Neural cell (in vitro differentiated cells): Measurements from ENCODE around the gene CD2AP. TPM values are rescaled to one million over a fixed set of nuclear protein-coding genes. Genes with fewer than 3 reads are reported as not detected.

Experiments used
- H2AFZ ChIP-seq: fragments of 200-600, 300-800 bp; sonication (generic), shearing (Covaris generic); 2 replicates; pipeline ENCODE4 v1.6.0; 2014; ENCODE audit warnings: low read depth, mild to moderate bottlenecking, antibody characterized with exemption, low read length, moderate library complexity
- H3F3A ChIP-seq: fragments of 200-600 bp; shearing (Covaris generic); 2 replicates; pipeline ENCODE4 v1.6.1; 2016; ENCODE audit warnings: mild to moderate bottlenecking, moderate library complexity, mixed read lengths, antibody characterized with exemption, low read length; ENCODE audit not compliant: insufficient read depth, poor library complexity, severe bottlenecking
- H3K27ac ChIP-seq: fragments of 200-600, 300-800 bp; sonication (generic), shearing (Covaris generic); 2 replicates; pipeline ENCODE4 v1.5.1; 2014; ENCODE audit warnings: mild to moderate bottlenecking, low read length, moderate library complexity
- H3K27me3 ChIP-seq: fragments of 300-800, 200-600 bp; sonication (generic), shearing (Covaris generic); 2 replicates; pipeline ENCODE4 v1.6.0; 2014; ENCODE audit warnings: mild to moderate bottlenecking, low read depth, low read length, moderate library complexity; ENCODE audit not compliant: insufficient read depth
- H3K36me3 ChIP-seq: fragments of 300-800, 200-600 bp; sonication (generic), shearing (Covaris generic); 2 replicates; pipeline ENCODE4 v1.5.1; 2014; ENCODE audit warnings: mild to moderate bottlenecking, antibody characterized with exemption, low read length, moderate library complexity; ENCODE audit not compliant: insufficient read depth
- H3K4me2 ChIP-seq: fragments of 300-800, 200-600 bp; sonication (generic), shearing (Covaris generic); 2 replicates; pipeline ENCODE4 v1.6.0; 2014; ENCODE audit warnings: mild to moderate bottlenecking, low read length
- H3K4me3 ChIP-seq: fragments of 300-800, 200-600 bp; sonication (generic), shearing (Covaris generic); 2 replicates; pipeline ENCODE4 v1.5.1; 2014; ENCODE audit warnings: mild to moderate bottlenecking, low read length, moderate library complexity
- H3K79me2 ChIP-seq: fragments of 200-600 bp; shearing (Covaris generic); replicated peaks from 2 replicates; pipeline ENCODE4 v1.6.0; 2014; ENCODE audit warnings: mild to moderate bottlenecking, low read length, moderate library complexity; ENCODE audit not compliant: insufficient read depth
- H3K9ac ChIP-seq: fragments of 300-800, 200-600 bp; sonication (generic), shearing (Covaris generic); 2 replicates; pipeline ENCODE4 v1.6.1; 2016; ENCODE audit warnings: mild to moderate bottlenecking, low read length, mixed read lengths
- H3K9me2 ChIP-seq: fragments of 200-600 bp; shearing (Covaris generic); 2 replicates; pipeline ENCODE4 v1.6.1; 2016; ENCODE audit warnings: mild to moderate bottlenecking, low read length, mixed read lengths; ENCODE audit not compliant: insufficient read depth
- H3K9me3 ChIP-seq: fragments of 200-600, 300-800 bp; sonication (generic), shearing (Covaris generic); 2 replicates; pipeline ENCODE4 v1.6.1; 2016; ENCODE audit warnings: mild to moderate bottlenecking, mixed run types, low read length, moderate library complexity, mixed read lengths
- H4K20me1 ChIP-seq: fragments of 200-600 bp; shearing (Covaris generic); 2 replicates; pipeline ENCODE4 v1.6.1; 2016; ENCODE audit warnings: mild to moderate bottlenecking, mixed run types; ENCODE audit not compliant: insufficient read depth
- EP300 ChIP-seq: fragments of 450-650 bp; conservative IDR thresholded peaks from 2 replicates; pipeline ENCODE4 v1.6.1; 2014; ENCODE audit warnings: antibody characterized with exemption, mild to moderate bottlenecking, moderate library complexity; ENCODE audit not compliant: poor library complexity, severe bottlenecking
- EZH2 ChIP-seq: fragments of 200-600, 300-800 bp; shearing (Covaris generic), sonication (generic); IDR thresholded peaks from 2 replicates; pipeline ENCODE4 v1.6.1; 2014; ENCODE audit warnings: antibody characterized with exemption, low read length, borderline replicate concordance, mild to moderate bottlenecking; ENCODE audit not compliant: insufficient read depth, poor library complexity, severe bottlenecking
- MXI1 ChIP-seq: fragments of 450-650 bp; conservative IDR thresholded peaks from 2 replicates; pipeline ENCODE4 v1.6.1; 2014; ENCODE audit warnings: antibody characterized with exemption, mild to moderate bottlenecking; ENCODE audit not compliant: poor library complexity, severe bottlenecking
- POLR2AphosphoS5 ChIP-seq: IDR thresholded peaks from 2 replicates; pipeline ENCODE4 v1.6.1; 2012
- RAD21 ChIP-seq: fragments of 450-650 bp; conservative IDR thresholded peaks from 2 replicates; pipeline ENCODE4 v1.6.1; 2014; ENCODE audit warnings: antibody characterized with exemption, mild to moderate bottlenecking, moderate library complexity
- SMC3 ChIP-seq: fragments of 450-650 bp; conservative IDR thresholded peaks from 2 replicates; pipeline ENCODE4 v1.6.1; 2014; ENCODE audit warnings: antibody characterized with exemption, mild to moderate bottlenecking, moderate library complexity; ENCODE audit not compliant: poor library complexity
- TAF1 ChIP-seq: IDR thresholded peaks from 2 replicates; pipeline ENCODE4 v1.6.1; 2012; ENCODE audit warnings: low read depth
- polyA plus RNA-seq: library from polyadenylated mRNA; depleted of rRNA; stranded (reverse); fragments of >200 nt; gene quantifications from 2 replicates; pipeline ENCODE4 v1.2.3, GENCODE V29; 2014
- TF ChIP-seq, protein P1 (sequence below): IDR thresholded peaks from 2 replicates; pipeline ENCODE4 v1.6.1; 2012; ENCODE audit warnings: borderline replicate concordance
- TF ChIP-seq, protein P2 (sequence below): fragments of 450-650 bp; IDR thresholded peaks from 2 replicates; pipeline ENCODE4 v1.5.1; 2014; ENCODE audit warnings: antibody characterized with exemption, mild to moderate bottlenecking, moderate library complexity; ENCODE audit not compliant: poor library complexity, severe bottlenecking

The CD2AP gene
- polyA plus RNA-seq, 1 donor from 2014 or later, result 16.8 TPM

DNA sequence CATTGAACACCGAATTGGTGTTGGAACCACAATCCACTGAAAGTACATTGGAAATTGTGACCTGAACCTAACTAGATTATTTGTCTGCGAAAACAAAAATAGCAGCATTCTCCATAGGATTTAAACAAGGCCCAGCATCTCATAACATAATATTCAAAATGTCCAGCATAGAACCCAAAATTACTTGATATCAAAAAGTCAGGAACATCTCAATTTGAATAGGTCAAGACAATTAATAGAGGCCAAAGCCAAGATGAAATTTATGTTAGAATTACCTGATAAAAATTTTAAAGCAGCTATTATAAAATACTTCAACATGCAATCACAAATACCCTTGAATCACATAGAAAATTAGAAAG is 42.4 kb upstream of the CD2AP start:
- no peak overlapping the region for H3K4me2 ChIP-seq
- H4K20me1 ChIP-seq, result no peaks in the 10 kb centered on the region
- no peak overlapping the region for H3K4me3 ChIP-seq
- H3K9ac ChIP-seq, result no peak overlapping the region
- no peaks in the 10 kb centered on the region for H3K79me2 ChIP-seq
- no peak overlapping the region for H2AFZ ChIP-seq
- TF ChIP-seq, protein P1, sequence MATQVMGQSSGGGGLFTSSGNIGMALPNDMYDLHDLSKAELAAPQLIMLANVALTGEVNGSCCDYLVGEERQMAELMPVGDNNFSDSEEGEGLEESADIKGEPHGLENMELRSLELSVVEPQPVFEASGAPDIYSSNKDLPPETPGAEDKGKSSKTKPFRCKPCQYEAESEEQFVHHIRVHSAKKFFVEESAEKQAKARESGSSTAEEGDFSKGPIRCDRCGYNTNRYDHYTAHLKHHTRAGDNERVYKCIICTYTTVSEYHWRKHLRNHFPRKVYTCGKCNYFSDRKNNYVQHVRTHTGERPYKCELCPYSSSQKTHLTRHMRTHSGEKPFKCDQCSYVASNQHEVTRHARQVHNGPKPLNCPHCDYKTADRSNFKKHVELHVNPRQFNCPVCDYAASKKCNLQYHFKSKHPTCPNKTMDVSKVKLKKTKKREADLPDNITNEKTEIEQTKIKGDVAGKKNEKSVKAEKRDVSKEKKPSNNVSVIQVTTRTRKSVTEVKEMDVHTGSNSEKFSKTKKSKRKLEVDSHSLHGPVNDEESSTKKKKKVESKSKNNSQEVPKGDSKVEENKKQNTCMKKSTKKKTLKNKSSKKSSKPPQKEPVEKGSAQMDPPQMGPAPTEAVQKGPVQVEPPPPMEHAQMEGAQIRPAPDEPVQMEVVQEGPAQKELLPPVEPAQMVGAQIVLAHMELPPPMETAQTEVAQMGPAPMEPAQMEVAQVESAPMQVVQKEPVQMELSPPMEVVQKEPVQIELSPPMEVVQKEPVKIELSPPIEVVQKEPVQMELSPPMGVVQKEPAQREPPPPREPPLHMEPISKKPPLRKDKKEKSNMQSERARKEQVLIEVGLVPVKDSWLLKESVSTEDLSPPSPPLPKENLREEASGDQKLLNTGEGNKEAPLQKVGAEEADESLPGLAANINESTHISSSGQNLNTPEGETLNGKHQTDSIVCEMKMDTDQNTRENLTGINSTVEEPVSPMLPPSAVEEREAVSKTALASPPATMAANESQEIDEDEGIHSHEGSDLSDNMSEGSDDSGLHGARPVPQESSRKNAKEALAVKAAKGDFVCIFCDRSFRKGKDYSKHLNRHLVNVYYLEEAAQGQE, result no peak
- TF ChIP-seq, protein P2, sequence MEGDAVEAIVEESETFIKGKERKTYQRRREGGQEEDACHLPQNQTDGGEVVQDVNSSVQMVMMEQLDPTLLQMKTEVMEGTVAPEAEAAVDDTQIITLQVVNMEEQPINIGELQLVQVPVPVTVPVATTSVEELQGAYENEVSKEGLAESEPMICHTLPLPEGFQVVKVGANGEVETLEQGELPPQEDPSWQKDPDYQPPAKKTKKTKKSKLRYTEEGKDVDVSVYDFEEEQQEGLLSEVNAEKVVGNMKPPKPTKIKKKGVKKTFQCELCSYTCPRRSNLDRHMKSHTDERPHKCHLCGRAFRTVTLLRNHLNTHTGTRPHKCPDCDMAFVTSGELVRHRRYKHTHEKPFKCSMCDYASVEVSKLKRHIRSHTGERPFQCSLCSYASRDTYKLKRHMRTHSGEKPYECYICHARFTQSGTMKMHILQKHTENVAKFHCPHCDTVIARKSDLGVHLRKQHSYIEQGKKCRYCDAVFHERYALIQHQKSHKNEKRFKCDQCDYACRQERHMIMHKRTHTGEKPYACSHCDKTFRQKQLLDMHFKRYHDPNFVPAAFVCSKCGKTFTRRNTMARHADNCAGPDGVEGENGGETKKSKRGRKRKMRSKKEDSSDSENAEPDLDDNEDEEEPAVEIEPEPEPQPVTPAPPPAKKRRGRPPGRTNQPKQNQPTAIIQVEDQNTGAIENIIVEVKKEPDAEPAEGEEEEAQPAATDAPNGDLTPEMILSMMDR, result no peak
- no peak for TF ChIP-seq TAF1
- TF ChIP-seq EZH2, result no peak
- no peak for TF ChIP-seq SMC3
- TF ChIP-seq EP300, result no peak
- no peak for TF ChIP-seq RAD21
- no peak for TF ChIP-seq POLR2AphosphoS5
- no peak for TF ChIP-seq MXI1
- no peaks in the 10 kb centered on the region for H3K9me3 ChIP-seq
- H3K27ac ChIP-seq, result no peak overlapping the region
- no peaks in the 10 kb centered on the region for H3K9me2 ChIP-seq
- no peaks in the 10 kb centered on the region for H3K27me3 ChIP-seq
- no peaks in the 10 kb centered on the region for H3K36me3 ChIP-seq
- H3F3A ChIP-seq, result no peaks in the 10 kb centered on the region

DNA sequence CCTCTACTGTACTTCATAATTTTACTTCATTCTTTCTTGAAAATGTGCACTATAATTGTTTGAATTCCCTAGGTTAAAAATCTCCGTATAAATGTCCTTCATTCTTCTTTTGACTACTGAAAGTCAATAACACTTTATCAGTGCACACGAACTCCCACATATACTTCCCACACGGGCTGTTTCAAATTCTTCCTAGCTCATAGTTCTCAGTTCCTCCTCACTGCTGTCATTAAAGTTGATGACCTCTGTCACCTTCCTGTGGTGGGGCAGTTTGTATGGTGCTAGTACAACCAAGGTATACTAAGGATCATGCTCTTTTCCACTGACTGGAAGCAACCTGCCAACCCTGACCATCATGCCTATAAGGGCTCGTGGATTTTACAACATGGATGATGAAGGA is 40.0 kb upstream of the CD2AP start:
- no peak for TF ChIP-seq EZH2
- H3K9ac ChIP-seq, result no peak overlapping the region
- no peaks in the 10 kb centered on the region for H3K9me2 ChIP-seq
- no peaks in the 10 kb centered on the region for H3K36me3 ChIP-seq
- H2AFZ ChIP-seq, result no peak overlapping the region
- no peaks in the 10 kb centered on the region for H3F3A ChIP-seq
- no peaks in the 10 kb centered on the region for H3K27me3 ChIP-seq
- no peaks in the 10 kb centered on the region for H3K9me3 ChIP-seq
- H3K4me3 ChIP-seq, result no peak overlapping the region
- no peaks in the 10 kb centered on the region for H4K20me1 ChIP-seq
- no peak overlapping the region for H3K4me2 ChIP-seq
- H3K27ac ChIP-seq, result no peak overlapping the region
- H3K79me2 ChIP-seq, result no peaks in the 10 kb centered on the region
